NCI-H2107 treated with DMSO at 0.1 percent for 48 hours (cell line): ENCODE measurements around the gene TENM3.
"Not testable (repeated sequence)": the region's sequence is repeated elsewhere in the genome, so short reads cannot be mapped to it uniquely, and the experiment has no call there.

Experiments used
- DNase-seq: peaks from one replicate; lab custom pipeline; 2025; ENCODE audit not compliant: unreplicated experiment; lab: John Stamatoyannopoulos, UW

Gene TENM3

GRCh38 chr4:182243204-182243603, at the start of gene TENM3:
Gene TENM3 (plus strand): TSS chr4:182243402. CDS start chr4:182324021, 80,619 bp downstream.
- DNase-seq = not testable (repeated sequence)

GRCh38 chr4:182194091-182194824, 48.9 kb upstream of the TENM3 start:
- DNase-seq = no peak

DNA sequence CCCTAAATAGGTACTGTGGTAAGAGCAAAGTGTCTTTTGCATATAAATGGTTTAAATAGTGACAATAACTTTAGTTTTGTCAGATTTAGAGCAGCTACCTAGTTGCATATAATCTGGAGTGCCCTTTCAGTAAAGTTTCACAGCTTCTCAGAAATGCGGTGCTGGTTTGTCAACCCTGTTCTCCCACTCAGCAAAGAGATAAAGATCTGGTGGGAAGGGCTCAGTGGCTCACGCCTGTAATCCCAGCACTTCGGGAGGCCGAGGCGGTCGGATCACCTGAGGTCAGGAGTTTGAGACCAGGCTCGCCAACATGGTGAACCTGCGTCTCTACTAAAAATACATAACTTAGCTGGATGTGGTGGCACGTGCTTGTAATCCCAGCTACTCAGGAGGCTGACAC, 45.6 kb upstream of the TENM3 start:
- no peak for DNase-seq

DNA sequence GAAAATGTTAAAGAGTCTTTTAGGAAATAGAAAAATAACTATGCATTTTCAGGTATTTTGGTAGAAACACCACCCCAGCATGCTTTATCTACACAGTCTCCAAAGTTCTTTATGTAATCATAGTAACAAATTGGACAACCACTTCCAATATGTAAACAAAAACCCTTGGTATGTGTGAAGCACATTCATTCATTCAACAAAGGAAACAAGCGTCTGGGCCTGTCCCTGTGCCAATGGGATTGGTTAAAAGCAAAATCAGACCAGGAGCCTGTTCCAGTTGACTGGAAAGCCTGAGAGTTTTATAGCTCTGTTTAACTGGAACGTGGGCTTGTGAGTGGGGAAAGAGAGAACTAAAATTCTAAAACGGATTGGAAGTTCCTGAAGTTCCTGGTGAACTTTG, 41.3 kb upstream of the TENM3 start:
- no peak for DNase-seq

GRCh38 chr4:182202650-182203049, 40.6 kb upstream of the TENM3 start:
- DNase-seq = no peak

DNA sequence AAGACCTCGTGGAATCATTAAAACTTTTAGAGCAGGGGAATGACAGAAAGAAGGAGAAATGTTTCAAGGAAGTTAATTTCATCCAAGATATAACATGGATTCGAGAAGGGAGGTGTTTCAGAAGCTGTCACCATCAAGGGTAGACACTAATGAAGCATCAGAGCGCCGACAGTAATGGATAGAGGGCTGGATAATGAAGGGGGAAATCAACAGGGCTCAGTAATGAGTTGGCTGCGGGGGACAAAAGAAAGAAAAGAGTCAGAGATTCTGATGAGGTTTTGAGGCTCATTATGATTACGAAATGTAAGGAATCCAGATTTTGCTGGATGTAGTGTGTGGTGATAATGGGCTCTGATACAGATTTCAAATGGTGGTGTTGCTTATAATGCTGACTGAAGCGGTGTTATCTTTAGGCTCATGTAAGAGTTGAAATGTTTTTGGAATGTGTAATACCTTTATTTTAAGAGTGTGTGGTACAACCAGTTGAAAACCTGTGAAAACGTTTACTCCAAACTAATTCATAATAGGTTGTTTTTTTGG, 39.3 kb upstream of the TENM3 start:
- no peak for DNase-seq

DNA sequence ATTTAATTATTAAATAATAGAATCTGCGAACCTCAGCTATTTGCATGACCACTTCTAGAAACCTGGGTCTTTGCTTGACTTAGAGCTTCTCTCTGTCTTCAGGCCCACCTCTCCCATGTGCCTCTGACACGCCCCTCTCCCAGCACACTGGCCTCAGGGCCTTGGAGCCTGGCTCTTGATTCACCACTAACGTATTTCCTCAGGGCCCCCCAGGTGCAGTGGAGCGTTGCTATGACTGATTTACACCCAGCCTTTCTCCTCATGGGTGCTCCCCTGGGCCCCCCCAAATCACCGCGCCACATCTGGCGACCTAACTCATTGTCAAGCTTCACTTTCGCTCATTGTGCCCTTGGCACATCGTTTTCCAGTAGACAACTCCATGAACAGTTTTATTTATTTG, 37.9 kb upstream of the TENM3 start:
- no peak for DNase-seq

- no peak for DNase-seq
Measured at GRCh38 chr4:182206266-182206665, 36.9 kb upstream of the TENM3 start.

DNA sequence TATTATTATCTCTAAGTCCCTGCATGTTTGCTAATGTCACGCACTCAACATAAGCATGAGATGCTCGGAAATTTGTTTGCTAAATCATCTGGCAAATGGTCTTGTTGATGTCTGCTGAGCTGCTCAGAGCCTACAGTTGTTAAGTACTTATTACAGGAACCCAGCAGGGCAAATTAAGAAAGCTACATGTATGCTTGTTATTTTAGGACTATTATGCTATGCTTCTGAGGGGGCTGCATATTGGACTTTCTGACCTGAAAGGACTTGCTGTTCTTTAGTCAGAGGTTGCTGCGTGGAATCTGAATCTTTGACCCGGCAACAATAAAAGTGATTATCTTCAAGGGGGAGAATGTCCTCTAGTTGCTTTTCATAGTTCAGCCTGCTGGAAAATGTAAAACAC, 36.3 kb upstream of the TENM3 start:
- no peak for DNase-seq

DNA sequence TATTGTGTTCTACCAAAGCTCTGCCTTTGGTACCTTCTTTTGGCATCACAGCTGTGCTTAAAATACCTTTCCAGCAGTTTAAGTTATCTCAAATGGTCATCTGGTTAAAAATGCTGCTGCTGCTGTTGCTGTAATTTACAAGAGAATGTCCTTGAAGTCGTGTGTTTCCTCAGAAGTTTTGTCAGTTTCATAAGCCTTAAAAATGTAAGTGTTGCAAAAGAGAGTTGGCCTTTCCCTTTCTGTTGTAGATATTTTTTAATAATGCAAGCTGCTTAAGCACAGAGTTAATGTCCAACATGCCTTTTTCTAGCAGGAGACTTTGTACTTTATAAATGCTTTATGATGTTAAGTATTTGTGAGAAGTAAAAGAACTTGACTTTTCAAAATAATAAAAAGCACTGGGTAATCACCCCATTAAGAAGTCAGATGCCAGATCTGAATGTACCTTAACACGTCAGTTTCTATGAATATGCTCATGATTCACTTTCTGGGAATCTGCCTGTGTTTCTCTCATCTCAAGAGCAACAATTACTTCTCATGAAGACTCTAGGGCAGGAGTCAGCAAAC, 35.3 kb upstream of the TENM3 start:
- no peak for DNase-seq

GRCh38 chr4:182208526-182209050, 34.6 kb upstream of the TENM3 start:
- DNase-seq = no peak

GRCh38 chr4:182212211-182212761, 30.9 kb upstream of the TENM3 start:
- DNase-seq = peak; percentile 51

- no peak for DNase-seq
Measured at GRCh38 chr4:182213004-182213403, 30.2 kb upstream of the TENM3 start.

DNA sequence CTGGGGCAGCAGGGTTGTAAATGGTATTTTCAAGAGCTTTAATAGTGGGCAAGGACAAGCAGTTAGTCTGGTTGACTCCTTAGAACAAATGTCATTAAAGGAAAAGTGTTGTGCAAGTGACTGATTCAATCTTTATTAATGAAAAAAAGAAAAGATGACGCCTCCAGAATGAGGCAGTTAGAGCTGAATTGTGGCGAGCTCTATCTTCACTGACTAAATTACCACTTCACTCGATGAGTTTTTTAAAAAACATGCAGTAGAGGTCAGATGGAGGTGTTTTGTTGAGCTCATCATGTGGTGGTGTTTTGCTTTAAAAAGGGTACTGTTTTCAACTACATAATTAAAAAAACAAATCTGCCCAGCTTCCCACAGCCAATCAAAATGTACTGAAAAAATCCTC, 28.1 kb upstream of the TENM3 start:
- no peak for DNase-seq

DNA sequence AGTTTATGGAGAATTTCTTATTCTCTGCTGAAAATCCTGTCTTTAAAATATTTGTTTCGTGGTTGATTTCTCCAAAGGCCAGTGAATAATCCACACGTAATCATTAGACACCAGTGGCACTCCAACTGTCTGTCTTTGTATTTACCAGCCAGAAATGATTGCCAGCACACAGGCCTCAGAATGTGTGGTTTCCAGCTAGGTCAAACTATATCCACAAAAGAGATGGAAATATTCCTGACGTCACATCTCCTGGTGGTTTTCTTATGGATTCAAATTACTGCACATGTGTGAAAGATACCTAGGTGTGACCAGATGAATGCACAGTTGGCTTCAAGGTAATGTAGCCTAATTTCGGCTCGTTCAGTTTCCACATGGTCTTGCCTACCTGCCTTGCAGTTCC, 27.2 kb upstream of the TENM3 start:
- no peak for DNase-seq

GRCh38 chr4:182219411-182220056, 23.7 kb upstream of the TENM3 start:
- DNase-seq = no peak

DNA sequence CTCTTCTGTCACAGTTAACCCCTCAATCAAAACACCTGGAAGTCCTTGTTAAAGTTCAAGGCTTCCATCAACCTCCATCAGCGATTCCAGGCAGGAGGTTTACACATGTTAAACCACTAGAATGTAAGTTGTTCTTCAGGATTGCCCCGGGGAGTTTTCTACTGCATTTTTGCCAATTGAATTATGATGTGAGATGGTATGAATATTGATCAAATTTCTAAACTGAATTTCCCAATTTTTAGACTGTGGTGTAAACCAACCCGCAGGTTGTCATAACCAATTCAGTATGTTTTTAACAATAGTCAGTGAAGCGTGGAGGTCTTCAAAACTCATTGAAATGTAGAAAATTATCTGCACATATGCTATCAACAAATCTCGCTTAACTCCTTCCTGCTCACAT, 21.2 kb upstream of the TENM3 start:
- DNase-seq = no peak

DNA sequence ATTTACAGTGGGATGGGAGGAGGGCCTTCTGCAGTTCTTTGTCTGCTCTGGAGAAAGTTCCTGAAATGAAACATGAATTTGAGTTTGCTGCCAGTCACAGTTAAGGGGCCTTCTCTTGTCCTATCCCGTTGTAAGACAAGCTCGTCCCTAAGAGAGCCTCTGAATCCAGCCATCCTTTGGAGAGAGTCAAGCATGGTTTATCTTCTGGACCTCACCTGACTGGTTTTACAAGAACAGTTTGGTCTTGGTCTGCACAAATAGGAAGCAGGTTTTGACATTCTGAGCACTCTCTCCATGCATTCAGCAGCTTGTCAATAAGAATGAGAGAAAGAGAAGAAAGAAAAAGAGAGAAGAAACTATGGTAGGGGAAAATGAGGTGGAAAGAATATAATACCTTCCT, 20.4 kb upstream of the TENM3 start:
- DNase-seq = no peak

- DNase-seq = no peak
Measured at GRCh38 chr4:182223708-182224107, 19.5 kb upstream of the TENM3 start.

DNA sequence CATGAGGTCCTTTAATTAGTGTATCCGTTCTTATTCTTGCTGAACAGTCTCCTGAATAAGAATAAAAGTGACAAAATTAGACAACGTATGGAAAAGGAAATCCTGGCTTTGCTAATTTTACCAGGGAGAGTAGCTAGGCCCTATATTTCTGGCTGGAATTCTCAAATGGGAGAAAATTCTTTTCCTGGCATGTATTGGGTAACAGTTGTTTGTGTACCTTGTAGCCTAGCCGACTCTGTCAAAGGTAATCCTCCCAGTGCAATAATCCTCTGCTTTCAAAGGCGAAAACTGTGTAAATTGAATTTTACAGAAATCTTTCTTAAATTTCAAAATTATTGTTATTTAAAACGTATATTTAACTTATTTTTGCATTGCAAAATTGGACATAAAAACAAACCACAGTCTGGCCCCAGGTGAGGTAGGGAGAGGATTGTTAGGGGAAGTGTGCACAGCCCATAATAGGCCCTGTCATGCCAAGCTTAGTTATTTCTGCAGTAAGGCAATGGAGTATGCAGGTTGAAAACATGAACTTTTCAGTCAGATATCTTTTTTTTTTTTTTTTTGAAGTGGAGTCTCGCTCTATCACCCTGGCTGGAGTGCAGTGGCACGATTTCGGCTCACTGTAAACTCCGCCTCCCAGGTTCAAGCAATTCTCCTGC, 18.9 kb upstream of the TENM3 start:
- DNase-seq = no peak

GRCh38 chr4:182225257-182225852, 17.8 kb upstream of the TENM3 start:
- DNase-seq = no peak
